NCI-H1048 (cell line): Measurements from ENCODE around the gene GPR25.

ENCODE experiments used
- DNase-seq: peaks from one replicate; lab custom pipeline; 2025; lab: John Stamatoyannopoulos, UW

GPR25 gene

GRCh38 chr1:200872446-200873115 is at the start of gene GPR25:
GPR25 (plus strand) TSS chr1:200872981; CDS start chr1:200873038, 57 bp downstream.
- no peak for DNase-seq

GRCh38 chr1:200831091-200831490 is 41.7 kb upstream of the GPR25 start:
- DNase-seq: no peak

- no peak for DNase-seq
Measured at GRCh38 chr1:200834383-200834782, 38.4 kb upstream of the GPR25 start.

GRCh38 chr1:200836213-200836612 is 36.6 kb upstream of the GPR25 start:
- no peak for DNase-seq

GRCh38 chr1:200837931-200838571 is 34.7 kb upstream of the GPR25 start:
- DNase-seq: no peak

- DNase-seq: no peak
Measured at GRCh38 chr1:200838676-200839445, 33.9 kb upstream of the GPR25 start.

GRCh38 chr1:200845360-200845759 is 27.4 kb upstream of the GPR25 start:
- DNase-seq: no peak

- DNase-seq: no peak
Measured at GRCh38 chr1:200846398-200846797, 26.4 kb upstream of the GPR25 start.

GRCh38 chr1:200849430-200849829 is 23.4 kb upstream of the GPR25 start:
- DNase-seq: no peak

GRCh38 chr1:200850554-200850953 is 22.2 kb upstream of the GPR25 start:
- DNase-seq: no peak

- DNase-seq: no peak
Measured at GRCh38 chr1:200856716-200857357, 15.9 kb upstream of the GPR25 start.

- no peak for DNase-seq
Measured at GRCh38 chr1:200857804-200858203, 15.0 kb upstream of the GPR25 start.

- DNase-seq: no peak
Measured at GRCh38 chr1:200861937-200862647, 10.7 kb upstream of the GPR25 start.

- DNase-seq: no peak
Measured at GRCh38 chr1:200862713-200863415, 9.9 kb upstream of the GPR25 start.

GRCh38 chr1:200866116-200866515 is 6.7 kb upstream of the GPR25 start:
- no peak for DNase-seq

GRCh38 chr1:200866521-200866920 is 6.3 kb upstream of the GPR25 start:
- no peak for DNase-seq

GRCh38 chr1:200867018-200867811 is 5.6 kb upstream of the GPR25 start:
- DNase-seq: no peak

- DNase-seq: no peak
Measured at GRCh38 chr1:200869376-200869752, 3.4 kb upstream of the GPR25 start.

- no peak for DNase-seq
Measured at GRCh38 chr1:200869753-200870391, 2.9 kb upstream of the GPR25 start.

GRCh38 chr1:200873116-200873670 is 412 bp downstream of the GPR25 start:
- no peak for DNase-seq
